SU-DHL-6 (cell line): ENCODE results near the gene SKI.

Source experiments
- H2AFZ ChIP-seq: fragments of 200-600 bp; sonication (generic); 2 replicates; pipeline ENCODE4 v1.6.1; 2014; ENCODE audit warnings: low read depth, mild to moderate bottlenecking, moderate library complexity, mixed read lengths, antibody characterized with exemption, low read length; ENCODE audit not compliant: severe bottlenecking
- H3F3A ChIP-seq: fragments of 200-600 bp; shearing (Covaris generic); 2 replicates; pipeline ENCODE4 v1.6.0; 2016; ENCODE audit warnings: antibody characterized with exemption, mild to moderate bottlenecking; ENCODE audit not compliant: insufficient read depth
- H3K27ac ChIP-seq: fragments of 200-600 bp; sonication (generic); 2 replicates; pipeline ENCODE4 v1.5.1; 2016; ENCODE audit warnings: low read depth, mild to moderate bottlenecking, low read length, moderate library complexity, mixed read lengths
- H3K27me3 ChIP-seq: fragments of 200-600 bp; sonication (generic), shearing (Covaris generic); 2 replicates; pipeline ENCODE4 v1.6.0; 2014; ENCODE audit warnings: mild to moderate bottlenecking, low read length
- H3K36me3 ChIP-seq: fragments of 200-600 bp; sonication (generic); 2 replicates; pipeline ENCODE4 v1.6.1; 2014; ENCODE audit warnings: mild to moderate bottlenecking, low read length, mixed read lengths
- H3K4me2 ChIP-seq: fragments of 300-600, 200-600 bp; shearing (Covaris generic), sonication (generic); 2 replicates; pipeline ENCODE4 v1.6.0; 2014; ENCODE audit warnings: low read length, low read depth, mild to moderate bottlenecking; ENCODE audit not compliant: poor library complexity, severe bottlenecking
- H3K4me3 ChIP-seq: fragments of 200-600 bp; sonication (generic); 2 replicates; pipeline ENCODE4 v1.5.1; 2014; ENCODE audit warnings: antibody characterized with exemption, low read length, mild to moderate bottlenecking, mixed read lengths; ENCODE audit not compliant: insufficient read depth, poor library complexity, severe bottlenecking
- H3K79me2 ChIP-seq: fragments of 200-600 bp; sonication (generic); 2 replicates; pipeline ENCODE4 v1.6.1; 2014; ENCODE audit warnings: mild to moderate bottlenecking, low read length, moderate library complexity; ENCODE audit not compliant: insufficient read depth
- H3K9ac ChIP-seq: fragments of 200-600 bp; sonication (generic); 2 replicates; pipeline ENCODE4 v1.7.0; 2014; ENCODE audit warnings: mild to moderate bottlenecking, low read length
- H3K9me2 ChIP-seq: fragments of 200-600 bp; sonication (generic); replicated peaks from 2 replicates; pipeline ENCODE4 v1.6.1; 2014; ENCODE audit warnings: low read length; ENCODE audit not compliant: insufficient read depth
- H3K9me3 ChIP-seq: fragments of 200-600 bp; sonication (generic); 2 replicates; pipeline ENCODE4 v1.6.1; 2014; ENCODE audit warnings: low read length, mixed read lengths; ENCODE audit not compliant: insufficient read depth
- H4K20me1 ChIP-seq: fragments of 200-600 bp; sonication (generic); 2 replicates; pipeline ENCODE4 v1.6.1; 2014; ENCODE audit warnings: low read depth, mild to moderate bottlenecking, antibody characterized with exemption, low read length, moderate library complexity, mixed read lengths
- EZH2phosphoT487 ChIP-seq: fragments of 200-600 bp; sonication (generic), shearing (Covaris generic); conservative IDR thresholded peaks from 2 replicates; pipeline ENCODE4 v1.6.1; 2018; ENCODE audit warnings: mild to moderate bottlenecking, antibody characterized with exemption, low read length, moderate library complexity, mixed read lengths
- TF ChIP-seq, protein P1 (sequence below): fragments of 200-600 bp; sonication (generic); IDR thresholded peaks from one replicate; pipeline ENCODE4 v1.5.1; 2017; ENCODE audit warnings: antibody characterized with exemption, mild to moderate bottlenecking, low read length, moderate library complexity; ENCODE audit not compliant: insufficient read depth, poor library complexity, severe bottlenecking

The SKI gene

DNA sequence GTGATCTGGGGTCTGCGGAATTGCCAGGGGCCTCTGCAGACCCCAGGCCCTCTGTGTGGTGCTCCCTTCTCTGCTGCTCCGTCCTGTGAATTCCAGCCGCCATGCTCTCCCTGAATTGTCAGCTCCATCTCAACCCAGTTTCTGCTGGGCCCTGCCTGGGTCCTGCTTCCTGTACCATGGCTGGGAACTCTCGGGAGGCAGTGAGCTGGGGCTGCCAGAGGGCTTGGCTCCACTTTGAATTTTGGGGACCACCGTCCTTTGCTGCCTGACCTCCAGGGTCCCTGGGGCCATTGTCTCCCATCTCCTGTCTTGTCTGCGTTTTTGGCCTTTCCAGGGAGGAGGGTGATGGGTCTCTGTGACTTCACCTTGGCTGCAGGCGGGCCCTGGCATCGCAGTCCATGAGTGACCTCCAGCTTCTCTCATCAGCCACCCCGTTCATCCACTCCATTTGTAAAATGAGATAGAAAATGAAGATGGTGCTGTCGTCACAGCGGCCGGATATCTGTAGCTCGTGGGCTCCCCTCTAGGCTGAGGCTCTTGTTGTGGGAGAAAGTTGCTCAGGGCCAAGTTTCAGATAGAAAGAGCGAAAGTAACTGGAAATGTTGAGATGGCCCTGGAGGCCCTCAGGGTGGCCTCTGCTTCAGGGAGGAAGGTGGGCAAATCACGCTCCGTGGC lies 38.3 kb downstream of the SKI start:
- no peak overlapping the region for H3K4me3 ChIP-seq
- H3K9me2 ChIP-seq, result no peaks in the 10 kb centered on the region
- H3K4me2 ChIP-seq, result no peak overlapping the region
- 0 out of 2 replicates have a peak, but pooled peaks cover 4% of the 10 kb centered on the region for H4K20me1 ChIP-seq
- no peaks in the 10 kb centered on the region for H3K36me3 ChIP-seq
- H3F3A ChIP-seq, result no peaks in the 10 kb centered on the region
- no peak overlapping the region for H3K27ac ChIP-seq
- no peaks in the 10 kb centered on the region for H3K27me3 ChIP-seq
- no peak overlapping the region for H3K9ac ChIP-seq
- no peak overlapping the region for H2AFZ ChIP-seq
- no peaks in the 10 kb centered on the region for H3K9me3 ChIP-seq
- TF ChIP-seq, protein P1, sequence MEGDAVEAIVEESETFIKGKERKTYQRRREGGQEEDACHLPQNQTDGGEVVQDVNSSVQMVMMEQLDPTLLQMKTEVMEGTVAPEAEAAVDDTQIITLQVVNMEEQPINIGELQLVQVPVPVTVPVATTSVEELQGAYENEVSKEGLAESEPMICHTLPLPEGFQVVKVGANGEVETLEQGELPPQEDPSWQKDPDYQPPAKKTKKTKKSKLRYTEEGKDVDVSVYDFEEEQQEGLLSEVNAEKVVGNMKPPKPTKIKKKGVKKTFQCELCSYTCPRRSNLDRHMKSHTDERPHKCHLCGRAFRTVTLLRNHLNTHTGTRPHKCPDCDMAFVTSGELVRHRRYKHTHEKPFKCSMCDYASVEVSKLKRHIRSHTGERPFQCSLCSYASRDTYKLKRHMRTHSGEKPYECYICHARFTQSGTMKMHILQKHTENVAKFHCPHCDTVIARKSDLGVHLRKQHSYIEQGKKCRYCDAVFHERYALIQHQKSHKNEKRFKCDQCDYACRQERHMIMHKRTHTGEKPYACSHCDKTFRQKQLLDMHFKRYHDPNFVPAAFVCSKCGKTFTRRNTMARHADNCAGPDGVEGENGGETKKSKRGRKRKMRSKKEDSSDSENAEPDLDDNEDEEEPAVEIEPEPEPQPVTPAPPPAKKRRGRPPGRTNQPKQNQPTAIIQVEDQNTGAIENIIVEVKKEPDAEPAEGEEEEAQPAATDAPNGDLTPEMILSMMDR, result no peak
- no peak for TF ChIP-seq EZH2phosphoT487
- no peaks in the 10 kb centered on the region for H3K79me2 ChIP-seq

DNA sequence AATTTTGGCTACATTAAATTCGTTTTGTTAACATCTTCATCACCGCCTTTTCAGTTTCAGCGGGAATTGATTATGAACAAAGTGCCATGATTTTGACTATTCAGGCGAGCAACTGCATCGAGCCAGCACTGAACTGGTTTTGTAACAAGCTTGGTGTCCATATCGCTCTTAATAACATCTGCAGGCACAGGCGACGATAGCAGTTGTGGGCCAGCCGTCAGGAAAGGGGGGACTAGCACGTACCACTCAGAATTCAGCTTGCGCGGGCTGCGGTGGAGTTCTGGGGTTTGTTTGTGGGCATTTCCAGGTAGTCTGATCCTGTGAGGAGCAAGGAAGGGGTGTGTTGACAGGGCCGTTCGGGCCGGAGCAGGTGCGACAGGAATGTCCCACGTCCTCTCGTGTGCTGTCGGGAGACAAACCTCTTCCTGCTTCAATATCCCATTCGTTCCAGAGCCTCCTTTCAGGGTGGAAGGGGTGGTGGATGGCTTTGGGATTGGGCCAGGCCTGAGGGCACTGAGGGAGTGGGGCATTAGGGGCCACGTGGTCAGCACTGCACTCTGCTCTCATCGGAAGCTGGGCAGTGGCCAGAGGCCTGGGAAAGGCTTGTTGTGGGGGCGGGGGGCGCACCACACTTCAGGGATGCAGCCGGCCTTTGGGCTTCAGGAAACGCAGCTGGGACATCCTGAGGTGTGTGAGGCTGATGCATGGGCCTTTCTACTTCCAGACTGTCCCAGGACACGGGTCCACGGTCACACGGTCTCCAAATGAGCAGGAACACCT lies 39.1 kb downstream of the SKI start:
- Histone ChIP-seq H3K9me2 (no peaks in the 10 kb centered on the region), H3K27me3 (no peaks in the 10 kb centered on the region), H3K79me2 (no peaks in the 10 kb centered on the region), H2AFZ (no peak overlapping the region), H3F3A (no peaks in the 10 kb centered on the region), H3K36me3 (no peaks in the 10 kb centered on the region), H4K20me1 (0 out of 2 replicates have a peak, but pooled peaks cover 4% of the 10 kb centered on the region), H3K4me2 (no peak overlapping the region), H3K4me3 (no peak overlapping the region), H3K9ac (no peak overlapping the region), H3K9me3 (no peaks in the 10 kb centered on the region), H3K27ac (no peak overlapping the region)
- TF ChIP-seq EZH2phosphoT487, result no peak
- TF ChIP-seq, protein P1, result no peak

DNA sequence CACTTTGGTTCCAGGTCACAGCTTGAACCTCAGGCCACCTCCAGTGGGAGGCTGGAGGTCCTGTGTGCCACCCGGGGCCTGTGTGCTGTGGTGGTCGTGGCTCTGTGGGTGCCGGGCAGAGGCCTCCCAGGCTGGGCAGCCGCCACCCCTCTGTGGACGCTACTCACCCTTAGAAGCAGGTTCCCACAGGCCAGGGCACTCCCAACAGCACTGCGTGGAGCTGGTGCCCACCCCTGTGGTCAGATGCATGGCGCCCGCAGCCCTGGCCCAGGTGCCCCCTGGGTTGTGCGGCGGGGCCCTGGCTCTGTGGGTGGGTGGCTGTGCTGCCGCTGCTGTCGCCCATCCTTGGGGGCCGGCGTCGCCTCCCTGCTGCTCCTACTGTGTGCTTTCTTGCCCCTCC lies 39.7 kb downstream of the SKI start:
- Histone ChIP-seq H3K27me3 (no peaks in the 10 kb centered on the region), H3K9ac (no peak overlapping the region), H3K27ac (no peak overlapping the region), H4K20me1 (0 out of 2 replicates have a peak, but pooled peaks cover 4% of the 10 kb centered on the region), H3F3A (no peaks in the 10 kb centered on the region), H2AFZ (no peak overlapping the region), H3K9me2 (no peaks in the 10 kb centered on the region), H3K36me3 (no peaks in the 10 kb centered on the region), H3K79me2 (no peaks in the 10 kb centered on the region), H3K4me3 (no peak overlapping the region), H3K9me3 (no peaks in the 10 kb centered on the region), H3K4me2 (no peak overlapping the region)
- TF ChIP-seq, protein P1, result no peak
- no peak for TF ChIP-seq EZH2phosphoT487
